ENCODE measurements around the gene RIPK1.

RIPK1 gene

GRCh38 chr6:3162067-3162497 is 93.8 kb downstream of the RIPK1 start:
- H3K4me3 ChIP-seq (ENCODE audit: low read depth, low read length) = peak overlapping the region; percentile 56
- TF ChIP-seq, protein P1, sequence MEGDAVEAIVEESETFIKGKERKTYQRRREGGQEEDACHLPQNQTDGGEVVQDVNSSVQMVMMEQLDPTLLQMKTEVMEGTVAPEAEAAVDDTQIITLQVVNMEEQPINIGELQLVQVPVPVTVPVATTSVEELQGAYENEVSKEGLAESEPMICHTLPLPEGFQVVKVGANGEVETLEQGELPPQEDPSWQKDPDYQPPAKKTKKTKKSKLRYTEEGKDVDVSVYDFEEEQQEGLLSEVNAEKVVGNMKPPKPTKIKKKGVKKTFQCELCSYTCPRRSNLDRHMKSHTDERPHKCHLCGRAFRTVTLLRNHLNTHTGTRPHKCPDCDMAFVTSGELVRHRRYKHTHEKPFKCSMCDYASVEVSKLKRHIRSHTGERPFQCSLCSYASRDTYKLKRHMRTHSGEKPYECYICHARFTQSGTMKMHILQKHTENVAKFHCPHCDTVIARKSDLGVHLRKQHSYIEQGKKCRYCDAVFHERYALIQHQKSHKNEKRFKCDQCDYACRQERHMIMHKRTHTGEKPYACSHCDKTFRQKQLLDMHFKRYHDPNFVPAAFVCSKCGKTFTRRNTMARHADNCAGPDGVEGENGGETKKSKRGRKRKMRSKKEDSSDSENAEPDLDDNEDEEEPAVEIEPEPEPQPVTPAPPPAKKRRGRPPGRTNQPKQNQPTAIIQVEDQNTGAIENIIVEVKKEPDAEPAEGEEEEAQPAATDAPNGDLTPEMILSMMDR (IDR thresholded peaks at IDR 0.05; ENCODE audit: insufficient read depth, low read depth, low read length, missing control alignments) = no peak
- peak; percentile 36 for DNase-seq (ENCODE audit: low read depth)

DNA sequence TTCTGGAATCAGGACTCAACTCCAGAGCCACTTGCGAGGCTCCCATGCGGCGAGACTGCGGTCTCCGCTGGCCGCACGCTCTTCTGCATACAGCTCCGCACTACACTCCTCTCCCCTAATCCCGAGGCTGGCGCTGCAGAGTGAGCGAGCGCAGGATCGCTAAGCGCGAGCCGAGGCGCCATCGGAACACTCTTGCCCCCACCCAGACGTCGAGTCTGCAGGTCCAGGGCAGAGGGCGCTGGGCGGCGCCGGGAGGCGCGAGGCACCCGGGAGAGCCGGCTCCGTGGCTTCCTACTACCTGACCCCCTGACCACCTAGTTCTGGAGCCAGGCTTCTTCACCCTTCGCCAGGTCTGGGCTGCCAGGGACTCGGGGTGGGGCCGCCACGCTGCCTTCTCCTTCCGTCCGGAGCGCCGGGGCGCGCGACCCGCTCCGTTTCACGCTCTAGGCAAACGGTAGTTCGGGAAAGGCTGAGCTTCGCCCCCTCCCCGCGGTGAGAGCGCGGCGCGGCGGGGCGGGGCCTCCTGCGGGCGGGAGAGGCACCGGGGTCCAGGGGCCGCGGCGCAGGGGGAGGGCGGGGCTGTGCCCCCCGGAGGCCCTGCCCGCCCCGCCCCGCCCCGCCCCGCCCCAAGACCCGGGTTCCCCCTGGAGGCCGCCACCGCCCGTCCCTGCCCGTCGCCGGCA is 94.4 kb downstream of the RIPK1 start:
- TF ChIP-seq, protein P1 (IDR thresholded peaks at IDR 0.05; ENCODE audit: insufficient read depth, low read depth, low read length, missing control alignments) = no peak
- H3K4me3 ChIP-seq (ENCODE audit: low read depth, low read length) = peak overlapping the region; percentile 56
- DNase-seq (ENCODE audit: low read depth) = peak; percentile 81

DNA sequence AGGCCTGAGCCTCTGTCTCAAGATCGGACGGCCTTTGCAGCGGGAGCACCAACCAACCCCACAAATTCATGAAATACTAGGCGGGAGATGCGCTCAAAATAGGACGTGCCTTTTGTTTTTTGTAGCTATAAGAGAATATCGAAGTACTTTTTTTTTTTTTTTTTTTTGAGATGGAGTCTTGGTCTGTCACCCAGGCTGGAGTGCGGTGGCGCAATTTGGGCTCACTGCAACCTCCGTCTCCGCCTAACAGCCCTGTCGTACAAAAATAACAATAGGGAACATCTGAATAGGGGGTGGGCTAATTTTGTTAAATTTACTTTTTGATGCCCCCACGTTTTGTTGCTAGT is 94.9 kb downstream of the RIPK1 start:
- no peak for DNase-seq (ENCODE audit: low read depth)
- TF ChIP-seq, protein P1 (IDR thresholded peaks at IDR 0.05; ENCODE audit: insufficient read depth, low read depth, low read length, missing control alignments) = peak; percentile 10
- peak overlapping the region; percentile 56 for H3K4me3 ChIP-seq (ENCODE audit: low read depth, low read length)

- DNase-seq (ENCODE audit: low read depth) = no peak
- no peak overlapping the region for H3K4me3 ChIP-seq (ENCODE audit: low read depth, low read length)
- TF ChIP-seq, protein P1 (IDR thresholded peaks at IDR 0.05; ENCODE audit: insufficient read depth, low read depth, low read length, missing control alignments) = no peak
Observed at GRCh38 chr6:3164388-3164787, 96.1 kb downstream of the RIPK1 start.

Data from GM12865 (cell line).